HepG2 (cell line): ENCODE results near the gene DNPH1. TPM values are rescaled to one million over a fixed set of nuclear protein-coding genes. Genes with fewer than 3 reads are reported as not detected.

Experiments
- BHLHE40 ChIP-seq: IDR thresholded peaks from 2 replicates; pipeline ENCODE4 v1.6.1; 2011; ENCODE audit warnings: low read length, improper control_type of control experiment
- DNMT3B ChIP-seq: conservative IDR thresholded peaks from 2 replicates; pipeline ENCODE4 v1.6.1; 2016; ENCODE audit warnings: missing biosample characterization, control low read depth
- ETV6 ChIP-seq: sonication (generic); formaldehyde crosslinking; conservative IDR thresholded peaks from 2 replicates; pipeline ENCODE4 v1.4.0; 2020; ENCODE audit warnings: missing genetic modification reagents
- FOXO1 ChIP-seq: sonication (generic); formaldehyde crosslinking; IDR thresholded peaks from 2 replicates; pipeline ENCODE4 v1.4.0; 2020; ENCODE audit warnings: missing genetic modification reagents
- HNF4A ChIP-seq: sonication (generic); formaldehyde crosslinking; IDR thresholded peaks from 2 replicates; pipeline ENCODE4 v1.4.0; 2020; ENCODE audit warnings: missing genetic modification reagents
- HNRNPK ChIP-seq: fragments of 200-400 bp; formaldehyde crosslinking; IDR thresholded peaks from 2 replicates; pipeline ENCODE4 v1.6.1; 2018; ENCODE audit warnings: low read length, low read depth, moderate library complexity, mild to moderate bottlenecking; ENCODE audit not compliant: poor library complexity, severe bottlenecking
- IKZF5 ChIP-seq: IDR thresholded peaks from 2 replicates; pipeline ENCODE4 v1.6.1; 2018; ENCODE audit warnings: missing genetic modification reagents, mild to moderate bottlenecking, missing compliant biosample characterization
- SETDB1 ChIP-seq: sonication (generic); formaldehyde crosslinking; IDR thresholded peaks from 2 replicates; pipeline ENCODE4 v1.5.1; 2020; ENCODE audit warnings: missing genetic modification reagents, mild to moderate bottlenecking, borderline replicate concordance
- SOX6 ChIP-seq, 2 experiments: fragments of 450-650 bp in 1 of 2; sonication (generic) in 1 of 2; formaldehyde crosslinking in 1 of 2; IDR thresholded peaks; 2 replicates each; pipeline versions ENCODE4 v1.4.0 to v1.6.1; 2017 to 2020; ENCODE audit warnings: antibody characterized with exemption in 1 of 2, mild to moderate bottlenecking in 1 of 2, missing genetic modification reagents in 1 of 2
- SP2 ChIP-seq: sonication (generic); formaldehyde crosslinking; IDR thresholded peaks from 2 replicates; pipeline ENCODE4 v1.5.1; 2020; ENCODE audit warnings: mild to moderate bottlenecking, missing genetic modification reagents
- STAT5B ChIP-seq: sonication (generic); formaldehyde crosslinking; IDR thresholded peaks from 2 replicates; pipeline ENCODE4 v1.4.0; 2020; ENCODE audit warnings: missing genetic modification reagents
- THAP9 ChIP-seq: sonication (generic); formaldehyde crosslinking; IDR thresholded peaks from 2 replicates; pipeline ENCODE4; 2020; ENCODE audit warnings: missing genetic modification reagents, mild to moderate bottlenecking, borderline replicate concordance
- U2AF1 ChIP-seq: fragments of 200-400 bp; formaldehyde crosslinking; optimal IDR thresholded peaks from 2 replicates; pipeline ENCODE3; 2017; ENCODE audit warnings: mild to moderate bottlenecking, low read depth, low read length
- YY1 ChIP-seq: IDR thresholded peaks from 2 replicates; pipeline ENCODE4 v1.6.1; 2011; ENCODE audit warnings: low read length, low read depth, moderate library complexity, mild to moderate bottlenecking; ENCODE audit not compliant: insufficient read depth, insufficient replicate concordance
- ZBTB38 ChIP-seq: sonication (generic); formaldehyde crosslinking; IDR thresholded peaks from 2 replicates; pipeline ENCODE4 v1.5.1; 2020; ENCODE audit warnings: mild to moderate bottlenecking, missing genetic modification reagents
- ZNF331 ChIP-seq: sonication (generic); formaldehyde crosslinking; IDR thresholded peaks from 2 replicates; pipeline ENCODE4 v1.4.0; 2020; ENCODE audit warnings: missing genetic modification reagents
- ZNF44 ChIP-seq: sonication (generic); formaldehyde crosslinking; IDR thresholded peaks from 2 replicates; pipeline ENCODE4 v1.5.1; 2020; ENCODE audit warnings: mild to moderate bottlenecking, missing genetic modification reagents
- ZNF446 ChIP-seq: sonication (generic); formaldehyde crosslinking; IDR thresholded peaks from 2 replicates; pipeline ENCODE4 v1.5.0; 2020; ENCODE audit warnings: mild to moderate bottlenecking, missing genetic modification reagents
- ZNF451 ChIP-seq: sonication (generic); formaldehyde crosslinking; IDR thresholded peaks from 2 replicates; pipeline ENCODE4 v1.5.0; 2020; ENCODE audit warnings: mild to moderate bottlenecking, missing genetic modification reagents
- ZNF607 ChIP-seq: sonication (generic); formaldehyde crosslinking; IDR thresholded peaks from 2 replicates; pipeline ENCODE4 v1.5.1; 2020; ENCODE audit warnings: missing genetic modification reagents, mild to moderate bottlenecking, borderline replicate concordance
- ZNF770 ChIP-seq: sonication (generic); formaldehyde crosslinking; IDR thresholded peaks from 2 replicates; pipeline ENCODE4 v1.5.0; 2020; ENCODE audit warnings: mild to moderate bottlenecking, missing genetic modification reagents
- polyA plus RNA-seq, 8 experiments: library from polyadenylated mRNA; depleted of rRNA in 3 of 8; stranded (reverse) in 7 of 8; unstranded in 1 of 8; fragments of >200 nt; fragmentation: Illumina TruSeq in 4 of 8; extraction: Trizol in 4 of 8; gene quantifications; 2 replicates each; pipeline versions ENCODE4 v1.2.1 to v1.2.3, GENCODE V29; 2011 to 2016; ENCODE audit warnings: low read depth in 4 of 8, missing spikeins in 1 of 8, mixed read lengths in 1 of 8; ENCODE audit not compliant: insufficient read depth in 1 of 8
- total RNA-seq, 5 experiments: library from RNA; depleted of rRNA; stranded (reverse); fragments of >200 nt; fragmentation: Illumina TruSeq; extraction: Trizol; gene quantifications; 2 replicates each; pipeline ENCODE4 v1.2.3, GENCODE V29; 2016; ENCODE audit warnings: low read depth in 1 of 5

Gene DNPH1
- total and polyA plus RNA-seq, 2 of the 13 experiments (the other 11 are each of a cell fraction or from before 2014, with no cell fraction given): 56.5 to 75.1 TPM

DNA sequence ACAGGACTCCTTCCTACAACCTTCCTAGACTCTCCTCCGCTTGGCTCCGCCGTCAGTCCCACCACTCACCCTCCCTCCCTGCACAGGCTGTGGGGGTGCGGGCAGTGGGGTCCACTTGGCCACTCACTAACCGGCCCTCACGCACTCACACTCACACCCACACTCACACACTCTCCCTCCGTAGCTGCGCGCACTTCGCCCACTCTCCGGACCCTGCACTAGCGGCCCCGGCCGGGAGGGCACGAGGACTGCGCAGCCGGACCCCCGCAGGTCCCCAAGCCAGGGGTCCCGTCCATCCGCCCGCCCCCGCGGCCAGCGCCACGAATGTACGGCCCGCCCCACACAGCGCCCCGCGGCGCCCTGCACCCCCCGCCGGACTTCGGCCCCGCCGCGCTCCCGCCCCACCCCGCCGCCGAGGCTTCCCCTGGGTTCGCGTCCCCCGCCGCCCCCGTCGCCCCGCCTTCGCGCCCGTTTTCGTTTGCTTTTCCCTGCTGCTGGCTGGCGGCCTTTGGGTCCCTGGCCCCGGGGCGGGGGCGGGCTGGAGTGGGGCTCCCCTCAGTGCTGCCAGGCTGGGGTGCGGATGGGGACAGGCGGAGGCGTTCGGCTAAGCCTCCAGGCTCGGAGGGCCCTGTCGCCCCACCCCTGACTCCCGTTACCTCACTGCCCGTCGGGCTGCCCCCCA is 45.8 kb upstream of the DNPH1 start (continued):
- TF ChIP-seq DNMT3B (no peak), HNF4A (CRISPR knock-in tag) (peak; percentile 86), THAP9 (CRISPR knock-in tag) (no peak), SETDB1 (CRISPR knock-in tag) (no peak), YY1 (peak; percentile 55), SP2 (CRISPR knock-in tag) (no peak), BHLHE40 (no peak), HNRNPK (no peak), U2AF1 (no peak), ZBTB38 (CRISPR knock-in tag) (peak; percentile 86; the same call in 1 of the 2 replicates), ZNF770 (CRISPR knock-in tag) (0 out of 2 replicates have a peak, but pooled peaks have one; percentile 16), IKZF5 (CRISPR knock-in tag) (peak; percentile 44; the same call in 1 of the 2 replicates), ZNF331 (peak; percentile 86), ZNF451 (CRISPR knock-in tag) (peak; percentile 86; the same call in 1 of the 2 replicates), ZNF446 (CRISPR knock-in tag) (0 out of 2 replicates have a peak, but pooled peaks have one; percentile 77), ZNF607 (CRISPR knock-in tag) (peak; percentile 80; the same call in 1 of the 2 replicates), SOX6 (IDR thresholded peaks at IDR 0.05) (no peak), SOX6 (CRISPR knock-in tag; IDR thresholded peaks at IDR 0.05) (peak; percentile 27; the same call in 1 of the 2 replicates), ETV6 (0 out of 2 replicates have a peak, but pooled peaks have one; percentile 33), STAT5B (CRISPR knock-in tag) (no peak; the same call in 1 of the 2 replicates), FOXO1 (CRISPR knock-in tag) (peak; percentile 67), ZNF44 (CRISPR knock-in tag) (0 out of 2 replicates have a peak, but pooled peaks have one; percentile 48)
